Natural killer cell treated with Interleukin-12 subunit alpha and Interleukin-12 subunit beta and Interleukin-15 and Interleukin-18, amount 100 ng/mL, for 72 hours (primary cell): ENCODE results near the gene CACNA1E. TPM values are rescaled to one million over a fixed set of nuclear protein-coding genes. Genes with fewer than 3 reads are reported as not detected.

Experiments used
- ATAC-seq, 2 donors: fragments of 150-1000 bp; cut with Tn5 transposase in 1 of 2; sonication (Bioruptor Pico), chemical (Tn5 transposase) in 1 of 2; 2 replicates each; pipeline ENCODE4 v1.10.0; 2021
- DNase-seq: peaks from one replicate; pipeline ENCODE4 v3.0.0; 2022; ENCODE audit warnings: low spot score
- H3K27ac Mint-ChIP-seq, 2 donors: 1 replicate in 1 of 2; 2 replicates in 1 of 2; pipeline ENCODE4 v1.8.0; 2022; ENCODE audit warnings: mixed read lengths in 2 of 2, mild to moderate bottlenecking in 1 of 2, moderate library complexity in 1 of 2
- H3K27me3 Mint-ChIP-seq, 2 donors: 1 replicate in 1 of 2; 2 replicates in 1 of 2; pipeline ENCODE4 v1.8.0; 2022; ENCODE audit warnings: mixed read lengths in 2 of 2
- H3K36me3 Mint-ChIP-seq: one replicate; pipeline ENCODE4 v1.8.0; 2022; ENCODE audit warnings: mixed read lengths
- H3K4me1 Mint-ChIP-seq, 2 donors: 1 replicate in 1 of 2; 2 replicates in 1 of 2; pipeline ENCODE4 v1.8.0; 2022; ENCODE audit warnings: low read depth in 2 of 2, mixed read lengths in 2 of 2, mild to moderate bottlenecking in 1 of 2
- H3K4me3 Mint-ChIP-seq: one replicate; pipeline ENCODE4 v1.8.0; 2022; ENCODE audit warnings: mixed read lengths
- H3K9me3 Mint-ChIP-seq: 2 replicates; pipeline ENCODE4 v1.8.0; 2022; ENCODE audit warnings: mixed read lengths
- total RNA-seq, 2 donors: library from RNA; stranded (reverse); gene quantifications; one replicate each; pipeline ENCODE4 v1.2.3, GENCODE V29; 2022

CACNA1E gene
- total RNA-seq, 2 donors from 2014 or later, result 0.08 TPM; not detected in 1

DNA sequence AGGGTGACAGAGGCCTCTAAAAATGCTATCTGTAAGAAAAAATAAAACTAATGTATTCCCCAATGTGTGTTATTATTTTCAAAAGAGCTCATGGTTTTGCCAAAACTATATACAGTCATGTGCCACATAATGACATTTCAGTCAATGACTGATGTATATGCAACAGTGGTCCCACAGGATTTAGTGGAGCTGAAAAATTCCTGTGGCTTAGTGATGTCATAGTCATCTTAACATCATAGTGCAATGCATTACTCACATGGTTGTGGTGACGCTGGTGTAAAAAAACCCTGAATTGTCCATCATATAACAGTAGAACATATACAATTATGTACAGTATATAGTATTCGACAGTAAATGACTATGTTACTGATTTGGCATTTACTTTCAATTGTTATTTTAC lies 172.4 kb downstream of the CACNA1E start:
- Mint-ChIP-seq H3K27ac (no peak overlapping the region), H3K27me3 (peaks cover 5 to 29% of the 10 kb centered on the region in 2 donors), H3K4me3 (no peak overlapping the region), H3K9me3 (peaks cover 3% of the 10 kb centered on the region), H3K4me1 (no peaks in the 10 kb centered on the region), H3K36me3 (no peaks in the 10 kb centered on the region)
- ATAC-seq (no peak), DNase-seq (no peak)

GRCh38 chr1:181656491-181656890 lies 173.2 kb downstream of the CACNA1E start:
- peaks cover 5 to 28% of the 10 kb centered on the region in 2 donors for H3K27me3 Mint-ChIP-seq
- no peak overlapping the region for H3K4me3 Mint-ChIP-seq
- ATAC-seq (no peak), DNase-seq (no peak)
- no peaks in the 10 kb centered on the region for H3K36me3 Mint-ChIP-seq
- H3K4me1 Mint-ChIP-seq, result no peaks in the 10 kb centered on the region
- H3K27ac Mint-ChIP-seq, result no peak overlapping the region
- peaks cover 3% of the 10 kb centered on the region for H3K9me3 Mint-ChIP-seq

GRCh38 chr1:181658581-181658980 lies 175.3 kb downstream of the CACNA1E start:
- Mint-ChIP-seq H3K9me3 (no peaks in the 10 kb centered on the region), H3K27ac (no peak overlapping the region), H3K36me3 (no peaks in the 10 kb centered on the region), H3K4me1 (no peaks in the 10 kb centered on the region), H3K4me3 (no peak overlapping the region), H3K27me3 (peaks cover 3 to 18% of the 10 kb centered on the region in 2 donors)
- ATAC-seq (peak in 1 of 2 donors; percentile 37), DNase-seq (no peak)

GRCh38 chr1:181659321-181659957 lies 176.1 kb downstream of the CACNA1E start:
- Mint-ChIP-seq H3K4me3 (no peak overlapping the region), H3K9me3 (no peaks in the 10 kb centered on the region), H3K27ac (no peak overlapping the region), H3K27me3 (peaks cover 4 to 17% of the 10 kb centered on the region in 2 donors), H3K36me3 (no peaks in the 10 kb centered on the region), H3K4me1 (no peaks in the 10 kb centered on the region)
- DNase-seq, result no peak
- ATAC-seq, result no peak

- no peak for ATAC-seq
- Mint-ChIP-seq H3K27ac (no peak overlapping the region), H3K36me3 (no peaks in the 10 kb centered on the region), H3K27me3 (peaks cover 7 to 24% of the 10 kb centered on the region in 2 donors), H3K4me3 (no peak overlapping the region), H3K9me3 (no peaks in the 10 kb centered on the region), H3K4me1 (no peaks in the 10 kb centered on the region)
- DNase-seq, result no peak
These were observed 177.3 kb downstream of the CACNA1E start for GRCh38 chr1:181660621-181661020.

DNA sequence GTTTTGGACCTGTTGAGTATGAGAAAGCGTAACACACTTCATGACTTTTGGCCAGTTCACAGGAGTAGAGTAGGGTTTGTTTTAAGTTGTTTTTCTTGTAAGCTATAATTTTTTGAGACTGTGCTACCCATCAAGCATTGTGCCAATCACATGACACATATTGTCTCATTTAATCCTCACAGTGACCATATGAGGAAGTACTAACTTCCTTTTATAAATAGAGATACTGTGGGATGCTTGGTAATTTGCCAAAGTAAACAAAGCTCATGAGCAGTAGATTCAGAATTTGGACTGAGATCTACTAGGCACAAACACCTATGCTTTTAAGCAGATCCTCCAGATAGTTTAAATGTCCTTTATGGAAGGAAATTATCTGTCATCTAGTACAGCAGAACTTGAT lies 178.3 kb downstream of the CACNA1E start:
- Mint-ChIP-seq H3K9me3 (no peaks in the 10 kb centered on the region), H3K27ac (no peak overlapping the region), H3K4me1 (no peaks in the 10 kb centered on the region), H3K36me3 (no peaks in the 10 kb centered on the region), H3K4me3 (no peak overlapping the region), H3K27me3 (peaks cover 7 to 24% of the 10 kb centered on the region in 2 donors)
- no peak for DNase-seq
- no peak for ATAC-seq

- DNase-seq (no peak), ATAC-seq (no peak)
- no peaks in the 10 kb centered on the region for H3K36me3 Mint-ChIP-seq
- H3K9me3 Mint-ChIP-seq, result no peaks in the 10 kb centered on the region
- peaks cover 7 to 24% of the 10 kb centered on the region in 2 donors for H3K27me3 Mint-ChIP-seq
- no peak overlapping the region for H3K27ac Mint-ChIP-seq
- H3K4me1 Mint-ChIP-seq, result no peaks in the 10 kb centered on the region
- no peak overlapping the region for H3K4me3 Mint-ChIP-seq
These were observed 179.3 kb downstream of the CACNA1E start for GRCh38 chr1:181662606-181663005.

DNA sequence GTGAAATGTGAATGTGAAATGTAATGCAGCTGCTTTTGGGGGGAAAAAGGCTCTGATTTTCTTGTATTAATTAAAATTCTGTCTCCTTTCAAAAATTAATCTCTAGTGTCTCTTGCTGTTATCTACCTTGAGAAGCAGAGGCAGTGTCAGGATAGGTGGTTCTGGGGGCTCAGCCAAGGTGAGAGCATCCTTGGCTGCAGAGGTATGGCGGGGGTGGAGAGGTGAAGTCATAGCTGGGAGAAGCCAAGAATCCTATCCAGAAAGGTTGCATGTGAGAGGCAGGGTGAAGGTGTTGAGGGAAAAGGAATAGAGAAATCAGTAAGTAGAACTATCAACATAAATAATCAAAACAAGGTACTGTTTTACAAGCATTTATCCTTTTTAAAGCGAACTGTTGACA lies 181.2 kb downstream of the CACNA1E start:
- Mint-ChIP-seq H3K9me3 (no peaks in the 10 kb centered on the region), H3K27me3 (peaks cover 3 to 22% of the 10 kb centered on the region in 2 donors), H3K4me1 (no peaks in the 10 kb centered on the region), H3K4me3 (no peak overlapping the region), H3K36me3 (no peaks in the 10 kb centered on the region), H3K27ac (no peak overlapping the region)
- DNase-seq (no peak), ATAC-seq (no peak)

DNA sequence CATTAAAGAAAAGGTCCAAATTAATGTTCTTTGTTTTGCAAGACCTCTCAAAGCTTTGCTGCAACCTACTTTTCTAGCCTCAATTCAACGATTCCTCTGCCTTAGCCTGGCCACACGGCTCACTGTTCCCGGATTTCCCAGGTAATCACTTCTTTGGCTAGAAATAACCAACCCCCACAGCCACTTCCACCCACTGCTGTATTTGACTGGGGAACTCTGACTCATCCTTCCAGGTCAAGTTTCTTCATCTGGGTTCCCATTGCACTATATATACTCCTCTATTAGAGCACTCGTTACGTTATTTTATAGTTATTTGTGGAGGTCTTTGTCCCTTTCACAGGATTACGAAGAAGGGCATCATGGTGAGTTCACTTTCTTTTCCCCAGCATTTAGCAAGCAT lies 185.9 kb downstream of the CACNA1E start:
- H3K27me3 Mint-ChIP-seq, result peaks cover 6 to 21% of the 10 kb centered on the region in 2 donors
- no peaks in the 10 kb centered on the region for H3K36me3 Mint-ChIP-seq
- DNase-seq, result no peak
- H3K4me1 Mint-ChIP-seq, result no peaks in the 10 kb centered on the region
- no peak overlapping the region for H3K4me3 Mint-ChIP-seq
- no peak overlapping the region for H3K27ac Mint-ChIP-seq
- ATAC-seq, result no peak
- H3K9me3 Mint-ChIP-seq, result no peaks in the 10 kb centered on the region

GRCh38 chr1:181674617-181675016 lies 191.3 kb downstream of the CACNA1E start:
- H3K9me3 Mint-ChIP-seq, result no peaks in the 10 kb centered on the region
- no peaks in the 10 kb centered on the region for H3K4me1 Mint-ChIP-seq
- peaks cover 13 to 24% of the 10 kb centered on the region in 2 donors for H3K27me3 Mint-ChIP-seq
- no peak overlapping the region for H3K4me3 Mint-ChIP-seq
- peak; percentile 32 to 36 for ATAC-seq
- no peaks in the 10 kb centered on the region for H3K36me3 Mint-ChIP-seq
- DNase-seq, result no peak
- H3K27ac Mint-ChIP-seq, result no peak overlapping the region

GRCh38 chr1:181675091-181675917 lies 192.0 kb downstream of the CACNA1E start:
- H3K27ac Mint-ChIP-seq, result no peak overlapping the region
- no peaks in the 10 kb centered on the region for H3K36me3 Mint-ChIP-seq
- no peaks in the 10 kb centered on the region for H3K9me3 Mint-ChIP-seq
- H3K4me3 Mint-ChIP-seq, result no peak overlapping the region
- DNase-seq (no peak), ATAC-seq (no peak)
- peaks cover 13 to 24% of the 10 kb centered on the region in 2 donors for H3K27me3 Mint-ChIP-seq
- H3K4me1 Mint-ChIP-seq, result no peaks in the 10 kb centered on the region

DNA sequence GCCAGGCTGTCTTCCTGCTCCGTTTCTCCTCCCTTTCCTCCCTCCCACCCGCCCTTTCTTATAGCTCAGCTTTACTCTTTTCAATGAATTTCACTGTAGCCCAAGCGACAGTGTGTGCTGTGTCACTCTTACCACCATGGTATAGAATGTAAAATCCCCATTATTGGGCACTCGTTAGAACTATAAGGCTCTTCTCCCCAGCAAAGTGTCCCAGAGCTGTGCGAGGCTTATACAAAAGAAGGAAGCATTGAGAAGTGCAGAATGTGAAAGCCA lies 192.5 kb downstream of the CACNA1E start:
- H3K36me3 Mint-ChIP-seq, result no peaks in the 10 kb centered on the region
- no peaks in the 10 kb centered on the region for H3K4me1 Mint-ChIP-seq
- DNase-seq, result no peak
- H3K4me3 Mint-ChIP-seq, result no peak overlapping the region
- H3K9me3 Mint-ChIP-seq, result no peaks in the 10 kb centered on the region
- ATAC-seq, result no peak
- no peak overlapping the region for H3K27ac Mint-ChIP-seq
- H3K27me3 Mint-ChIP-seq, result peaks cover 16 to 24% of the 10 kb centered on the region in 2 donors

GRCh38 chr1:181676269-181676668 lies 193.0 kb downstream of the CACNA1E start:
- Mint-ChIP-seq H3K27me3 (peaks cover 20 to 23% of the 10 kb centered on the region in 2 donors), H3K4me3 (no peak overlapping the region), H3K4me1 (no peaks in the 10 kb centered on the region), H3K27ac (no peak overlapping the region), H3K36me3 (no peaks in the 10 kb centered on the region), H3K9me3 (no peaks in the 10 kb centered on the region)
- no peak for ATAC-seq
- no peak for DNase-seq

- H3K36me3 Mint-ChIP-seq, result no peaks in the 10 kb centered on the region
These were observed 197.0 kb downstream of the CACNA1E start for GRCh38 chr1:181680332-181680731.

More at GRCh38 chr1:181680332-181680731, 197.0 kb downstream of the CACNA1E start:
- no peaks in the 10 kb centered on the region for H3K4me1 Mint-ChIP-seq
- H3K9me3 Mint-ChIP-seq, result no peaks in the 10 kb centered on the region
- ATAC-seq, result peak in 1 of 2 donors; percentile 30
- no peak overlapping the region for H3K27ac Mint-ChIP-seq
- no peak overlapping the region for H3K4me3 Mint-ChIP-seq
- no peak for DNase-seq
- peaks cover 15 to 21% of the 10 kb centered on the region in 2 donors for H3K27me3 Mint-ChIP-seq
